Spleen (tissue), 11 donors: Measurements from ENCODE around the gene SLIT1. TPM values are rescaled to one million over a fixed set of nuclear protein-coding genes. Genes with fewer than 3 reads are reported as not detected.

Experiments
- DNase-seq: peaks from one replicate; pipeline ENCODE4 v3.0.0-alpha.2; 2020
- H3K27ac ChIP-seq, 8 donors: fragments of 200-600 bp; sonication (generic) in 7 of 8; 1 replicate in 4 of 8; 2 replicates in 4 of 8; pipeline versions ENCODE4 v1.5.0 to v1.8.0; 2016 to 2021; ENCODE audit warnings: inconsistent platforms in 4 of 8, mild to moderate bottlenecking in 4 of 8, moderate library complexity in 1 of 8
- H3K27me3 ChIP-seq, 7 donors: fragments of 200-600 bp; sonication (generic) in 6 of 7; replicated peaks in 1 of 7; 1 replicate in 4 of 7; 2 replicates in 3 of 7; pipeline versions ENCODE4 v1.5.0 to v1.8.0; 2016 to 2021; ENCODE audit warnings: inconsistent platforms in 3 of 7, mild to moderate bottlenecking in 1 of 7
- H3K36me3 ChIP-seq, 6 donors: fragments of 200-600 bp; sonication (generic) in 5 of 6; 1 replicate in 4 of 6; 2 replicates in 2 of 6; pipeline versions ENCODE4 v1.5.0 to v1.8.0; 2016 to 2021; ENCODE audit warnings: inconsistent platforms in 2 of 6
- H3K4me1 ChIP-seq, 6 donors: fragments of 200-600 bp; sonication (generic) in 5 of 6; 1 replicate in 3 of 6; 2 replicates in 3 of 6; pipeline versions ENCODE4 v1.5.0 to v1.8.0; 2016 to 2021; ENCODE audit warnings: inconsistent platforms in 3 of 6
- H3K4me3 ChIP-seq, 8 donors: fragments of 200-600 bp; sonication (generic) in 7 of 8; 1 replicate in 4 of 8; 2 replicates in 4 of 8; pipeline versions ENCODE4 v1.5.0 to v1.8.0; 2016 to 2021; ENCODE audit warnings: inconsistent platforms in 4 of 8, mild to moderate bottlenecking in 4 of 8, moderate library complexity in 2 of 8
- H3K9me3 ChIP-seq, 8 donors: fragments of 200-600 bp; sonication (generic) in 7 of 8; 1 replicate in 4 of 8; 2 replicates in 4 of 8; pipeline versions ENCODE4 v1.5.0 to v1.8.0; 2016 to 2021; ENCODE audit warnings: inconsistent platforms in 4 of 8
- POLR2A ChIP-seq, 3 donors: fragments of 450-650 bp; IDR thresholded peaks; one replicate each; pipeline ENCODE4 v1.5.1; 2017; ENCODE audit warnings: antibody characterized with exemption in 3 of 3, mild to moderate bottlenecking in 1 of 3
- POLR2AphosphoS5 ChIP-seq, 3 donors: sonication (generic); formaldehyde crosslinking; IDR thresholded peaks; one replicate each; pipeline ENCODE4 v1.5.1; 2017; ENCODE audit warnings: antibody characterized with exemption in 3 of 3
- WGBS, 5 donors: extraction: QIAGEN DNeasy Blood & Tissue Kit in 3 of 5; methylation state at CpG; one replicate each; pipeline versions ENCODE4 v1.1.5 to v1.1.7; 2013 to 2018; 5-methylcytosine and 5-hydroxymethylcytosine counted together
- intact Hi-C: fragments of 100-400 bp; cut with DNase I; formaldehyde crosslinking; loops from one replicate; pipeline ENCODE4 v1.15.0; 2023; ENCODE audit warnings: low total_unique reads
- polyA plus RNA-seq, 3 donors: library from polyadenylated mRNA; stranded (reverse); fragments of 200-250 nt; gene quantifications; one replicate each; pipeline ENCODE4 v1.2.1, GENCODE V29; 2013
- total RNA-seq, 7 donors: library from RNA; depleted of rRNA in 3 of 7; stranded (reverse); fragments of >200 nt in 3 of 7; fragmentation: NEBNext Ultra II Directional in 4 of 7; extraction: Animal tissue kit (Norgen Biotek cat#: 25700) in 4 of 7; gene quantifications; one replicate each; pipeline versions ENCODE4 v1.1.0 to v1.2.1, GENCODE V29; 2016 to 2021
- TF ChIP-seq, protein P1 (sequence below), 11 experiments: fragments of 200-600 bp in 7 of 11; fragments of 450-650 bp in 4 of 11; sonication (generic) in 4 of 11; IDR thresholded peaks in 8 of 11; conservative IDR thresholded peaks in 3 of 11; 1 replicate in 7 of 11; 2 replicates in 4 of 11; pipeline versions ENCODE4 v1.4.0 to v1.8.0; 2016 to 2021; ENCODE audit warnings: antibody characterized with exemption in 11 of 11, inconsistent platforms in 4 of 11, mild to moderate bottlenecking in 1 of 11
- donor health status: healthy with polysubstance abuse.
- donor health status: DM: no; HTN: no; CAD: no; lungs with moderate emphysema.
- donor health status: DM: no; HTN: no; CAD: no.
- donor health status: Bipolar disorder and iron deficiency.
- donor health status: healthy.
- donor health status: DM: no; HTN: no; CAD: no.
- donor health status: DM: yes; HTN: yes; CAD: no.

Gene SLIT1
- total and polyA plus RNA-seq, 10 donors: 0.11 to 0.82 (median 0.52) TPM

DNA sequence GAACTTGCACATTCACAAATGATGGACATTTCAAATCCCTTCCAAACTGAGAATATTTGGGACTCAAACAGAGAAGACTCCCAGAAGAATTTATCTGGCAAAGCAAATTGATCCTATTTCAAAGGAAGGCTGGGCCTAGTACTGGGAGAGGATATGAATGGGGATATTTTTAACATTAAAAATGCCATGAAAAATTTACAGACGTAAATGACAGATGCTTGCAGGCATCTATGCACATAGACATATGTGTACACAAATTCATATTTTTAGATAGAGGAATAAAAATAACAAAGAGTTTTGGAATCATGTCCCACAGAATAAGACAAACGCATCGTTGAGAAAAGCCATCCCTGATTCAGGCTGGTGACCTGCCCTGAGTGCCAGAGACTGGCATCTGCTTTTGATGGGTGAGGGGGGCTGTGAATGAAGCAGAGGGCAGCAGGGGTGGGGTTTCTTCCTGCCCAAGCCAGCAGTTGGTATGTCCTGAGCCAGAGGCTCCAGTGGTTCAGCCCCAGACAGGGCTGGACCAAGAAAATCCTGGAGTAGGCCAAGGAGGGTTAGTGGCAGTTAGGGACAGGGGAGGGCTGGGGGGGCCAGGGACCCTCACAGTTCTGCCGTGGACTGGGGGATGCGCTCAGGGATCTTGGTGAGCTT, 138.5 kb downstream of the SLIT1 start:
- Histone ChIP-seq H3K36me3 (no peaks in the 10 kb centered on the region), H3K4me1 (no peaks in the 10 kb centered on the region), H3K9me3 (peaks cover 0 to 14% (median 0%) of the 10 kb centered on the region in 8 donors), H3K27me3 (no peaks in the 10 kb centered on the region), H3K27ac (no peak overlapping the region), H3K4me3 (no peak overlapping the region)
- no peak for DNase-seq
- intact Hi-C loops: no loop called here
- TF ChIP-seq, protein P1, sequence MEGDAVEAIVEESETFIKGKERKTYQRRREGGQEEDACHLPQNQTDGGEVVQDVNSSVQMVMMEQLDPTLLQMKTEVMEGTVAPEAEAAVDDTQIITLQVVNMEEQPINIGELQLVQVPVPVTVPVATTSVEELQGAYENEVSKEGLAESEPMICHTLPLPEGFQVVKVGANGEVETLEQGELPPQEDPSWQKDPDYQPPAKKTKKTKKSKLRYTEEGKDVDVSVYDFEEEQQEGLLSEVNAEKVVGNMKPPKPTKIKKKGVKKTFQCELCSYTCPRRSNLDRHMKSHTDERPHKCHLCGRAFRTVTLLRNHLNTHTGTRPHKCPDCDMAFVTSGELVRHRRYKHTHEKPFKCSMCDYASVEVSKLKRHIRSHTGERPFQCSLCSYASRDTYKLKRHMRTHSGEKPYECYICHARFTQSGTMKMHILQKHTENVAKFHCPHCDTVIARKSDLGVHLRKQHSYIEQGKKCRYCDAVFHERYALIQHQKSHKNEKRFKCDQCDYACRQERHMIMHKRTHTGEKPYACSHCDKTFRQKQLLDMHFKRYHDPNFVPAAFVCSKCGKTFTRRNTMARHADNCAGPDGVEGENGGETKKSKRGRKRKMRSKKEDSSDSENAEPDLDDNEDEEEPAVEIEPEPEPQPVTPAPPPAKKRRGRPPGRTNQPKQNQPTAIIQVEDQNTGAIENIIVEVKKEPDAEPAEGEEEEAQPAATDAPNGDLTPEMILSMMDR (IDR thresholded peaks at IDR 0.05 in 8 of 11, conservative IDR thresholded peaks at IDR 0.05 in 3 of 11): no peak
- TF ChIP-seq POLR2A (IDR thresholded peaks at IDR 0.05) (no peak), POLR2AphosphoS5 (IDR thresholded peaks at IDR 0.05) (no peak)
- 84 to 91% (median 89%) methylated on average over 5 of the region's 5 CpGs for WGBS, 5 donors

DNA sequence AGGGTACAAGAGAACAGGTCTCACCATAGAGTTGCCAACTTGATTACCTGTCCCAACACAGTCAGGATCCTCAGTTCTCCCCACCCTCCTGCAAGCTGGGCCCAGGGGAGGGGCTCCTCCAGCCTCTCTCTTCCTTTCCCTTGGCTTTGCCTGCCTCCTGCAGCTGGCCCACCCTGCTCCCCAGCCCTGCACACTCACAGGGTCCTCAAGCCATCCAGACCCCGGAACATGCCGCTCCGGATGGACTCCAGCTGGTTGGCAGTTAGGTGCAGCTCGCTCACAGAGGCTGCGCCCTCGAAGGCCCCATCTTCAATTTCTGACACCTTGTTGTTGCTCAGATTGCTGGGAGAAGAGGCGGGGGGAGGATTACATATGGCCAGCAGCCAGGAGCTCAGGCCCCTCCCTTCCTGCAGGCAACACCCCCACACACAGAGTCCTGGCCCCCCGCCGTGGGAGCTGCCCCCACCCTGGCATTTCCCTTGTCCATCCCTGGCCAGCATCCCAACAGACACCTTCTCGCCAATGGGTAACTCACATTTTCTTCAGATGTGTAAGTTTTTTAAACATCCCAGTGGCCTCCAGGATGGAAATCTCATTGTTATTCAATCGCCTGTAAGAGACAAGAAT, 139.2 kb downstream of the SLIT1 start:
- Histone ChIP-seq H3K27me3 (no peaks in the 10 kb centered on the region), H3K9me3 (peaks cover 0 to 14% (median 0%) of the 10 kb centered on the region in 8 donors), H3K4me1 (no peaks in the 10 kb centered on the region), H3K27ac (no peak overlapping the region), H3K4me3 (no peak overlapping the region), H3K36me3 (no peaks in the 10 kb centered on the region)
- DNase-seq: no peak
- WGBS, 5 donors: 69 to 82% (median 73%) methylated on average over 11 of the region's 11 CpGs
- TF ChIP-seq POLR2AphosphoS5 (IDR thresholded peaks at IDR 0.05) (no peak), POLR2A (IDR thresholded peaks at IDR 0.05) (no peak)
- TF ChIP-seq, protein P1 (IDR thresholded peaks at IDR 0.05 in 8 of 11, conservative IDR thresholded peaks at IDR 0.05 in 3 of 11): no peak
- intact Hi-C loops: no loop called here

DNA sequence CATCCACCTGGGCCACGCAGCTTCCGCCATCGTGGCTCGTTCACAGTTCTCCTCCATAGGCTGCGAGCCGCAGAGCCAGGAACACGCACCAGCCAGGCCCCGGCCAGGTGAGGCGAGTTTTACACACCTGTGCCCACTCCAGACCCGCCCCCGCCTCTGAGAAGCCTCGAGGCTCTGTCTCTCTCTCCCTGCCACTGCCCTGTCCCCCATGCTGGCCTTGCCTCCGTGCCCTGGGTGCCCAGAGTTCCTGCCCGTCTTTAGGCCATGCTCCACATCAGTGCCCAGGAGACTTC, 142.2 kb downstream of the SLIT1 start:
- intact Hi-C loops: no loop called here
- 84 to 93% (median 88%) methylated on average over 11 to 14 of the region's 14 CpGs for WGBS, 5 donors

More for the DNA sequence above, 142.2 kb downstream of the SLIT1 start:
- DNase-seq: no peak
- no peaks in the 10 kb centered on the region for H3K27me3 ChIP-seq
- H3K9me3 ChIP-seq: peaks cover 0 to 7% (median 0%) of the 10 kb centered on the region in 8 donors
- TF ChIP-seq POLR2AphosphoS5 (IDR thresholded peaks at IDR 0.05) (no peak), POLR2A (IDR thresholded peaks at IDR 0.05) (no peak)
- TF ChIP-seq, protein P1 (IDR thresholded peaks at IDR 0.05 in 8 of 11, conservative IDR thresholded peaks at IDR 0.05 in 3 of 11): no peak
- H3K4me3 ChIP-seq: no peak overlapping the region
- no peaks in the 10 kb centered on the region for H3K4me1 ChIP-seq
- H3K27ac ChIP-seq: no peak overlapping the region
- H3K36me3 ChIP-seq: no peaks in the 10 kb centered on the region
